Stimulated activated CD4-positive, alpha-beta T cell treated with anti-CD3 and anti-CD28 coated beads, Interleukin-1b, Interleukin-23, amount 100 ng/mL, for 24 hours (primary cell): ENCODE data around the gene ROPN1L.
"Not testable (repeated sequence)": the region's sequence is repeated elsewhere in the genome, so short reads cannot be mapped to it uniquely, and the experiment has no call there.

Source experiments
- DNase-seq, 4 experiments: peaks; one replicate each; pipeline ENCODE4 v3.0.0-alpha.2; 2020; ENCODE audit warnings: low read depth in 4 of 4, low spot score in 1 of 4

The ROPN1L gene

GRCh38 chr5:10477943-10478342, 36.3 kb downstream of the ROPN1L start:
- DNase-seq, result no peak

GRCh38 chr5:10478436-10478835, 36.8 kb downstream of the ROPN1L start:
- DNase-seq, result no peak

- no peak for DNase-seq
Observed at GRCh38 chr5:10479154-10479721, 37.6 kb downstream of the ROPN1L start.

- no peak for DNase-seq
Observed at GRCh38 chr5:10480237-10480985, 38.7 kb downstream of the ROPN1L start.

GRCh38 chr5:10481241-10481935, 39.7 kb downstream of the ROPN1L start:
- no peak for DNase-seq

GRCh38 chr5:10482791-10483530, 41.3 kb downstream of the ROPN1L start:
- DNase-seq, result no peak

GRCh38 chr5:10484774-10485141, 43.1 kb downstream of the ROPN1L start:
- no peak for DNase-seq

- DNase-seq, result no peak
Observed at GRCh38 chr5:10485142-10485795, 43.6 kb downstream of the ROPN1L start.

- DNase-seq, result no peak
Observed at GRCh38 chr5:10485897-10486296, 44.2 kb downstream of the ROPN1L start.

- no peak for DNase-seq
Observed at GRCh38 chr5:10486511-10487344, 45.0 kb downstream of the ROPN1L start.

- no peak for DNase-seq
Observed at GRCh38 chr5:10488144-10488543, 46.5 kb downstream of the ROPN1L start.

- DNase-seq, result no peak
Observed at GRCh38 chr5:10489810-10490426, 48.2 kb downstream of the ROPN1L start.

GRCh38 chr5:10490927-10491672, 49.4 kb downstream of the ROPN1L start:
- no peak for DNase-seq

GRCh38 chr5:10491673-10492026, 50.0 kb downstream of the ROPN1L start:
- DNase-seq, result no peak

GRCh38 chr5:10493884-10494283, 52.2 kb downstream of the ROPN1L start:
- DNase-seq, result no peak

- DNase-seq, result not testable (repeated sequence)
Observed at GRCh38 chr5:10494497-10494896, 52.8 kb downstream of the ROPN1L start.

- no peak for DNase-seq
Observed at GRCh38 chr5:10497554-10497953, 55.9 kb downstream of the ROPN1L start.

GRCh38 chr5:10498350-10498749, 56.7 kb downstream of the ROPN1L start:
- no peak for DNase-seq

- no peak for DNase-seq
Observed at GRCh38 chr5:10499066-10499465, 57.4 kb downstream of the ROPN1L start.
